Panc1 (cell line): Measurements from ENCODE around the gene DTNB.

Source experiments
- CTCF ChIP-seq: fragments of 450-650 bp; IDR thresholded peaks from 2 replicates; pipeline ENCODE4 v1.5.1; 2017; ENCODE audit warnings: mild to moderate bottlenecking
- POLR2AphosphoS5 ChIP-seq: IDR thresholded peaks from 2 replicates; pipeline ENCODE4 v1.6.1; 2012; ENCODE audit warnings: mild to moderate bottlenecking, low read depth, low read length, moderate library complexity
- TCF7L2 ChIP-seq: IDR thresholded peaks from 2 replicates; pipeline ENCODE4 v1.6.1; 2011; ENCODE audit warnings: mild to moderate bottlenecking, low read depth, low read length, inconsistent platforms

GRCh38 chr2:25339211-25339674 is 334.1 kb downstream of the DTNB start:
- no peak for TF ChIP-seq CTCF
- TF ChIP-seq TCF7L2: no peak
- TF ChIP-seq POLR2AphosphoS5: no peak
